ENCODE results near the gene MYL2.
A peak's percentile ranks its signal among the peaks of the same experiment; 100 is the strongest.
"Not testable (repeated sequence)": the region's sequence is repeated elsewhere in the genome, so short reads cannot be mapped to it uniquely, and the experiment has no call there.

MYL2 gene, protein sequence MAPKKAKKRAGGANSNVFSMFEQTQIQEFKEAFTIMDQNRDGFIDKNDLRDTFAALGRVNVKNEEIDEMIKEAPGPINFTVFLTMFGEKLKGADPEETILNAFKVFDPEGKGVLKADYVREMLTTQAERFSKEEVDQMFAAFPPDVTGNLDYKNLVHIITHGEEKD

DNA sequence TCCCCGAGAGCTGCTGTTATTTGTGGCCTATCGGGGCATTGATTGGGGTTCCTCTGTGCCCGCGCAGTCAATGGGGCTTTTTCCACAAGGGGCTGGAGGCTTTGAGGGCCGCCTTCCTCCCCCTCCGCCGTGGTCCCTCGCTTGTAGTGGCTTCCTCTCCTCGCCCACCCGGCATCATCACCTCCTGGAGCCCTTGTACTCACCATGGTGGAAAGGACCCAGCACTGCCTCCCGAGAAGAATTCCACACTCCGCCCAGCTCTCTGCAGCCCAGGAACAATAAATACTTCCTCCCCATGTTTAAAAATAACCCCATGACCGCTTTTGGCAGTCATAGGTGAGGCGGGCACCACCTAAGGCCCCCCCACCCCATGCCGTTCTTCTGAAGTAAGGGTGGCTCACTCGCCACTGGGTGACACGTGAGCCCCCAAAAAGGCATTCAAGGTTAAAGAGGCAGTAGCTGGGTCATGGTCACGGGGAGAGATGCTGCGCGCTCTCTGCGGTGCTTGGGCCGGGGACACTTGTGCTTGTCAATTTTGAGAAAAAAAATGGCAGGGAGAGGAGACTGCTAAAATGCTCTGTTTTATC is at the start of gene MYL2:
TSS of gene MYL2 (minus strand) at position 256 of the 587 bp plus-strand sequence. CDS start at position 206, 50 bp downstream.
- DNase-seq (ENCODE audit: low read depth): no peak

DNA sequence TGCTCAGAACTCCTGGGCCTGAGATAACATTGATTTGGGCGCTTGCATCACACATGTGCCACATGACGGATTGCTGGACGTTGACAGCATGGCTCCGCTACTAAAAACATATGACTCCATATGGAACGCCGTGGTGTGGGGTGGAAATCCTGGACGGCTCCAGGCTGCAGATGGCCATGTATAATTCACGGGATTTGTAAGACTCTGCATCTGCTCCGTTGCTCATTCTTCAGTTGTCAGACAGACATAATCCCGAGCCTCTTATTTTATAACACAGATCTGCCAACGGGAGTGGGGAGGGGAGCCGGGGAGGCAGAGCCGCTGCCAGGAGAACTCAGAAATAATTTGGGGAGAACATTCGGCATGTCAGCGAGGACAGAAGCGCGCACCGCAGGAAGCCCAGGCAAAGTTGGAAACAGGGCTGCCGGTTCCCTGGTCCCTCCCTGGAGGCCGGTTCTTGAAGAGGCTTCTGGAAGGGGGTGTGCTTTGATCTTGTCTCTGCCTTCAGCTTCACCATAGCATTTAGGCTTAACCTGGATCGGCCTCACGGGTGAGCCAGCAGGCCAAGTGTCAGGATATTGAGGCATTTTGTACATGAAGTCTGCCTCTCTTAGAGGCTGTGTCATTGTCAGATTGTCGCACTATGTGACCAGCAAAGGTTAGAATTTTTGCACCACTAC is 45.8 kb upstream of the MYL2 start:
- DNase-seq (ENCODE audit: low read depth): no peak

DNA sequence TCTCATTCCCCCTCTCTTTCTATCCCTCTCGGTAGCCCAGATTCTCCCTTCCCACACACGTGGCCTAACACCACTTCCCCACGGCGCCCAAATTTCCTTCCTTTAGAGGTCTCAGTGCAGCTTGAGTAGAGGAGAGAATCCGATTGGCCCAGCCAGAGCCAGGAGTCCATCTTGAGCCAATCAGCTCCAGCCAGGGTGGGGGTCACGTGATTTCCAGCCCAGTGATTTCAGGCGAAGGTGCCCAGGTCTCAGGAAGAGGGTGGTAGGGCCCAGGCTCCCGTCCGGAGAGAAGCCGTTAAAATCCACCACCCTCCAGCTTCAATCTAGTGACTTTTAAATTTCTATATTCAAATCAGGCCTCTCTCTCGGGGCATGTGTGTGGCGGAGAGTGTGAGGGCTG is 45.2 kb upstream of the MYL2 start:
- DNase-seq (ENCODE audit: low read depth): no peak

DNA sequence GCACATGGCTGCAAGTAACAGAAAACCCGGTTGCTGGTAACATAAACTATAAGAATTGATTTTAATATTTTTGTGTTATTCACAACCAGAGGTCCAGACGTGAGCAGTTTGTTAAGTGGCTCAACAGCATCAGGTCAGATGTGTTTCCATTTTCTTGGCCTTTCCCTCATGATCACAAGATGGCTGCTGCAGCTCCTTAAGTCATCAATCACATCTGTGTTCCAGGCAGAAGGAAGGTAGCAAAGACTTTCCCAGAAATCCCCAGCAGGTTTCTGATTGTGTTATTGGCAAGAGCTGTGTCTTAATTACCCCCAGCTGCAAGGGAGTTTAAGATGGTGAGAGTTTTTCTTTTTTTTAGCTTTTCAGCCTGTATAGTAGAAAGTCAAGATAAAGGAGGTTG is 40.4 kb upstream of the MYL2 start:
- no peak for DNase-seq (ENCODE audit: low read depth)

DNA sequence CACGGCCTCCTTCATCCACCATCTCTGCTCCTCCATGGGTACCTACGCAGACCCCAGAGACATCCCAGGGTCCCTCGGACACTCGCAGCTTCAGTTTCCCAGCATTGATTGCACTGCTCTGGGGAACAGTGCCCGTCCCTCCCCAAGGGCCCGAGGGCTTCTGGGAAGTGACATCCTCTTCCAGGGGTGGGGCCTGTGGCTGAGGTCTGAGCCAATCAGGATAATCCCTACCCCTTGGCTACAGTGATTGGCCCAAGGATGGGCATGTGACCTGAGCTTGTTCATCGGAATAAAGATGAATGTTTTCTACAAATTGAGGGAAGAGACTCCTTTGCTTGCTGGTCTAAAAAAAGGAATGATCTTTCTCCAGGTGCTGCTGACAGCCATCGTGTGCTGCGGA is 37.3 kb upstream of the MYL2 start:
- DNase-seq (ENCODE audit: low read depth): no peak

DNA sequence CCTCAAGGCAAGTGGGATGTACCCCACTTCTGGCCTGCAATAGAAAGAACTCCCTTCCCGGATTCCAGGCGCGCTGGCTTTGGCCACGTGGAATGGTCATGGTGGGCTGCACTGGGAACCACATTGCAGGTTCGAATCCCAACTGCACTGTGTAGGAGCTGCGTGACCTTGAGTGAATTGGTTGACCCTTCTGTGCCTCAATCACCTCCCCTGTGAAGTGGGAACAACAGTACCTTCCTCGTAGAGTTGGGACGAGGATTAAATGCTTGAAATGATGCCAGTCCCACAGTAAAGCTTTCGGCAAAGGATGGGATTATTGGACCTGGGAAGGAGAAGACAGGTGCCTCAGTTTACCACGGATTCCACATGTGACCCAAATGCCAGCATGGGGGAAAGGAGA is 36.8 kb upstream of the MYL2 start:
- no peak for DNase-seq (ENCODE audit: low read depth)

DNA sequence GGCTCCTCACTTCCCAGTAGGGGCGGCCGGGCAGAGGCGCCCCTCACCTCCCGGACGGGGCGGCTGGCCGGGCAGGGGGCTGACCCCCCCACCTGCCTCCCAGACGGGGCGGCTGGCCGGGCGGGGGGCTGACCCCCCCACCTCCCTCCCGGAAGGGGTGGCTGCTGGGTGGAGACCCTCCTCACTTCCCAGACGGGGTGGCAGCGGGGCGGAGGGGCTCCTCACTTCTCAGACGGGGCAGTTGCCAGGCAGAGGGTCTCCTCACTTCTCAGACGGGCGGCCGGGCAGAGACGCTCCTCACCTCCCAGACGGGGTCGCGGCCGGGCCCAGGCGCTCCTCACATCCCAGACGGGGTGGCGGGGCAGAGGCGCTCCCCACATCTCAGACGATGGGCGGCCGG is 30.5 kb upstream of the MYL2 start:
- DNase-seq (ENCODE audit: low read depth): not testable (repeated sequence)

DNA sequence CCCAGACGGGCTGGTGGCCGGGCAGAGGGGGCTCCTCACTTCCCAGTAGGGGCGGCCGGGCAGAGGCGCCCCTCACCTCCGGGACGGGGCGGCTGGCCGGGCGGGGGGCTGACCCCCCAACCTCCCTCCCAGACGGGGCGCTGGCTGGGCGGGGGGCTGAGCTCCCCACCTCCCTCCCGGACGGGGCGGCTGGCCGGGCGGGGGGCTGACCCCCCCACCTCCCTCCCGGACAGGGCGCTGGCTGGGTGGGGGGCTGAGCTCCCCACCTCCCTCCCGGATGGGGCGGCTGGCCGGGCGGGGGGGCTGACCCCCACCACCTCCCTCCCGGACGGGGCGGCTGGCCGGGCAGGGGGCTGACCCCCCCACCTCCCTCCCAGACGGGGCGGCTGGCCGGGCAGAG is 30.1 kb upstream of the MYL2 start:
- not testable (repeated sequence) for DNase-seq (ENCODE audit: low read depth)

DNA sequence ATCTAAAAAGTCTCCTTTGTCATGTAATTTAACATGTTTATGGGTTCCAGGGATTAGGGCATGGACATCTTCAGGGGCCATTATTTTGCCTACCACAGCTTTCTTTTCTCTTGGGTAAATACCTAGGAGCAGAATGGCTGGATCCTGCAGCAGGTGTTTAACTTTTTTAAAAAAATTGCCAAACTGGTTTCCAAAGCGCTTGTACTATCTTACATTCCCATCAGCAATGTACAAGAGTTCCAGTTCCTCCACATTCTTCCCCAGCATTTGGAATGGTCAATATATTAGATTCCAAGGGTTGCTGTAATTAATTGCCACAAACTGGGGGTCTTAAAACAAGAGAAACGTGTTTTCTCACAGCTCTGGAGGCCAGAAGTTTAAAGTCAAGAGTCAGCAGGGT is 27.7 kb upstream of the MYL2 start:
- DNase-seq (ENCODE audit: low read depth): no peak

DNA sequence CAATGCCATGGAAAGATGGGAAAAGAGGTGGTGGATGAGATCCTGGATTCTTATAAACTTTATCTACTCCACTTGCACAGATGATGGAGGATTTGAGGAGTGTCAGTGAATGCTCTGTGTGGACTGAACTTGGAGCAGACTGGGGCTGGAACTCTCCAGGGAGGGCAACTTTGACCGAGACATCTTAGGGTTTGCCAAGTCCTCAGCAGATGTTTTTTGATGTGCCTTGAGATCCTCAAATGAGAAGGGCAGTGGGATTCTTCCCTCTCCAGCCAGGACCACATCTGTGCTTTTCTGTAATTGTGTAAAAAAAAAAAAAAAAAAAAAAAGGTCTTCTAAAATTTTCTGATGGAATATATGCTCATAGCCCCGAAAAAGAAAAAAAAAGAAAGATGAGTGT is 23.0 kb upstream of the MYL2 start:
- no peak for DNase-seq (ENCODE audit: low read depth)

DNA sequence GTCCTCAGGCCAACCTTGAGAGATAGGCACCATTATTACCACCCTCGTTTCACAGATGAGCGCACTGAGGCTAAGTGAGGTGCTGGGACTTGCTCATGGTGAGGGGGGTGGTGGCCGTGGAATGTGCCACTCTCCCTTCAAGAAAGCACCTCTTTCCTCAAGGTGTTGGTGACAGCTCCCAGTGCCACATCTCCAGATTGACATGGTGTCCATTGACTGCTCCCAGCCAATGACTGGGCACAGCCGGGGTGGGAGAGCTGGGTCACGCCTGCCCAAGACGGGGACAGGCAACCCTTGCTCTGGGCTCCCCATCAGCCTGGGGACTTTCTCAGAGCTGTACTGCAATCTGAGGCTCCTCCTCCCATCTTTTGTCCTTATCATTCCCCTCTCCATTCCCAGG is 21.0 kb upstream of the MYL2 start:
- no peak for DNase-seq (ENCODE audit: low read depth)

DNA sequence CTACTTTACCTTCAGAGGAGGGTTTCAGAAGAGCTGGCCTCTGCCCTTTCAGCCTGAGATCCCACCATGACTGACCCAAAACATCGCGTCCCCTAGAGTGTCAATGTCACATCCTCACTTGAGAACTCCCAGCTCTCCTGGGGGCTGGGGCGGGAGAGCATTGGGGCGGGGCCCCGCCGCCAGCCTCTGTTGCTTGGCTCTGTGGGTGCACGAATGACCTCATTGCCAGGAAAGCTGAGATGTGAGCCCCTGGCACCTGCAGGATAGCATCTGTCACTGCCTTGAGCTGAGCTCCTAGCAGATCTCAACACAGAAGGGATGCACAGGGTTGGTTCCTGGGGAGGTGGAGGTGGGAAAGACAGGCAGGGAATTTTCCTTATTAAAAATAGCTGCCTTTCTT is 20.6 kb upstream of the MYL2 start:
- DNase-seq (ENCODE audit: low read depth): no peak

DNA sequence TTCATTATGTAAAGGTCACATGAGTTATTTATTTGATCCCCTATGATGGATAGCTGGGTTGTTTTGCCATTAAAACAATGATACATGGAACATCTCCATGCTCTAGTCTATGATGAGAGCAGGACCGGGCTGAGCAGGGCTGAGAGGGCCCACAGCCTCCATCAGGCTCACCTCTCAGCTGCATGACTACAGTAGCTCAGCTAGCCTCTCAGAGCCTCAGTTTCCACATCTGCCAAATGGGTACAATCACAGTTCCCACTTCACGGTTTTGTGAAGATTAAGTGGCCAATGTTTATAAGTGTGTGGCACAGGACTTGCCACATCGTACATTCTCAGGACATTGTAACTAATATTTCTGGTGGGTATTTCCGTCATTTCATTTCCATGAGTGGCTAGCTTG is 19.9 kb upstream of the MYL2 start:
- no peak for DNase-seq (ENCODE audit: low read depth)

DNA sequence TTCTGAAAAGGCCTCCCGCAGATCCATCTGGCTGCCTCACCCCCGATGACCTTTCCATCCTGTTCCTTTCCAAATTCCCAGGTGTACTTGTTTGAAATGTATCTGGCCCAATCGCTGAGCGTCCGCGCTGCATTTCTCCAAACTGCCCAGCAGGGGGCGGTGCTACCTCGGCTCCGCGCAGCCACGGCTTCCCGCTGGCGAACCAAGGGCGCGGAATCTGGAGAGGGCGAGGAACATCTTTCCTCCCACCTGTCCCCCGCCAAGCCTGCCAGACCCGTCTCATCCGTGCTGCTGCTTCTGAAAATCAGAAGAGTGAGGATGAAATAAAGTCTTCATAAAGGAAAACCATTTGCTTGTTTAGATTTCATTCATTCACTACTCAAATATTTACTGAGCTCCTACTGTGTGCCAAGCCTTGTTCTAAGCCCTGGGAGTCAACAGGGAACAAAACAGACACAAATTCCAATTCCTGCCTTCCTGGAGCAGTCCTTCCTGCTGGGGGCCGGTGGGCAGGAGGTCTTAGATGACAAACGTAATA is 16.8 kb upstream of the MYL2 start:
- peak; percentile 30 for DNase-seq (ENCODE audit: low read depth)

DNA sequence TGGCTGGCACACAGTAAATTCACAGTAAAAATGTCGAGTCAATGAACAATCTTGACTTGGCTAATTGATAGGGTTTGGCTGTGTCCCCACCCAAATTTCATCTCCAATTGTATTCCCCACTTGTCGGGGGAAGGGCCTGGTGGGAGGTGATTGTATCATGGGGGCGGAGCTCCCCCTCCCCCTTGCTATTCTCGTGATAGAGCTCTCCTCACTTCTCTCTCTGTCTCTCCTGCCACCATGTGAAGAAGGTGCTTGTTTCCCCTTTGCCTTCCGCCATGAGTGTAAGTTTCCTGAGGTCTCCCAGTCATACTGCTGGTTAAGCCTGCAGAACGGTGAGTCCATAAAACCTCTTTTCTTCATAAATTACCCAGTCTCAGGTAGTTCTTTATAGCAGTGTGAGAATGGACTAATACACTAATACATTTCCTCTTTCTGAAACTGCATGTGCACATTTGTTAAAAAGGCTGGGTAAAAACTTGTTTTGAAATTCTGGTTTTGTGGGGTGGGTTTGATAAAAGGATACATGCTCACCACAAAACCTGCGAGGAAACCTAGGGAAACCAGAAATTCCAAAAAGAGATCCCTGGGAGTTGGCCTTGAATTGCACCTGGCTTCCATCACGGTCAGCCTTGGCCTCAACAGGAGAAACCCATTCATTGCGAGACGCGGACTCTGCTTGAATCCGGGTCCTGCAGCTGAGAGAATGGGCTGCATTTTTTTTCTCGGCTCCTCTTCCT is 16.2 kb upstream of the MYL2 start:
- no peak for DNase-seq (ENCODE audit: low read depth)

DNA sequence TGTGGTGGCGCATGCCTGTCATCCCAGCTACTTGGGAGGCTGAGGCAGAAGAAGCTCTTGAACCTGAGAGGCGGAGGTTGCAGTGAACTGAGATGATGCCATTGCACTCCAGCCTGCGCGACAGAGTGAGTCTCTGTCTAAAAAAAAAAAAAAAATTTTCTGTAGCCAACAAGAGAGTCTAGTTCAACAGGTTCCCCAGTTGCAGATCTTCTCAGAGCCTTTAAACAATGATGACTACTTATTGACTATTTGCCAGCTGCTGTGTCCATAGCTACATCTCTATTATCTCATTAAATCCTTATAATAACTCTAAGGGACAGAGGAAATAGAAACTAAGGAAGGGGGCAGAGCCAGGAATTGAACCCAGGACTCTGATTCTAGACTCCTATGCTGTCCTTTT is 15.2 kb upstream of the MYL2 start:
- no peak for DNase-seq (ENCODE audit: low read depth)

DNA sequence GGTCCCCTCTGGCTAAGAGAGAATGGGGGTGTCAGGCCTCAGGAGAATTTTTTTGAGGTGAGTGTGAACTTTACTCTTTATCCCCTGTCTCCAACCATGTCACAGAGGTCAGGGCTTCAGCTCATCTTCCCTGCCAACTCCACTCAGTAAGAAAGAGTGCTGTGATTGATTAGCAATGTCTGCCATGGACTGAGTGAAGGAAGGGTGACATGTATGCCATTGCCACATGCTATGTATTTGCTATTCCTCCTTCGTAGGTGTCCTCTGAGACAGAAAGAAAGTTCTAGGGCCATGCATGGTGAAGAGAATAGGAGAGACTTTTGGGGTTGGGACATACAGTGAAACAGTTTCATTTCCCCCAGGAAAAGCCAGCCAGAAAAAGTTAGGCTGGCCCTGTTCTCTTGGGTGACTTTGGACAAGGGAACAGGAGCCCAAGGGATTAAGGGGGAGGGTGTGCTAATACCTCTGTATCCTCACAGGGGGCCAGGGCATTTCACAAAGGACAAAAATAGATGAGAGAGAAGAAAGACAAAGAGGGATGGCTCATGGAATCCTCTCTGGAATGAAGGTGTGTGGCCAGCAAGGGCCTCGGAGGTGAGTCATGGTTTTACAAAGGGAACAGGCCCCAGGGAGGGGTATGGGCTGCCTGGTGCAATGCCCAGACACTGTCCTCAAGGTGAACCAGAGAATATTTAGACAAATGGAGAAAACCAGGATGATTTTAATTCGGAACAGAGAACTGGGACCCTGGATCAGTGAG is 13.9 kb upstream of the MYL2 start:
- no peak for DNase-seq (ENCODE audit: low read depth)

DNA sequence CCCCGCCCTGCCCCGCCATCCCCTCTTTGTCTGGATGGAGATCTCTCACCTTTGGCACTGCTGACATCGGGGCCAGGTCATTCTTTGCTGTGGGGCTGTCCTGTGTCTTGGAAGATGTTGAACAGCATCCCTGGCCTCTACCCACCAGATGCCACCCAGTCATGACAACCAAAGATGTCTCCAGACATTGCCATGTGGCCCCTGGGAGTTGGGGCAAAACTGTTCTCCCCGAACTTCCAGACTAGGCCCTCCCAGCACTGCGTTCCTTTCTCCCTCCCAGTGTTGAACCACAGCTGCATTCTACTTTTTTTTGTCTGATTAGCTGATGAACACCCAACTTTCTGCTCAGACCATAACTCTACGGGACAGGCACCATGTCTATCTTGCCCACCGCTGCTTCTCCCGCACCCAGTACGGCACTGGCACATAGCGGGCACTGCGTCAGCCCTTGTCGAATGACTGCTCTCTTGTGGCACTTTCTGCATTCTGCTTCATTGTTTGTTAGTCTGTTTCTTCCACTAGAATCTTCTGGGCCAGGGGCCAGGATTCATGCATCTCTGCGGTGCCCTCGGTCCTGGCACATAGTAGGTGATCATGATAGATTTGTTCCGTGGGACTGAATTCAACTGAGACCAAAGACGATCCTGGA is 13.1 kb upstream of the MYL2 start:
- DNase-seq (ENCODE audit: low read depth): no peak

DNA sequence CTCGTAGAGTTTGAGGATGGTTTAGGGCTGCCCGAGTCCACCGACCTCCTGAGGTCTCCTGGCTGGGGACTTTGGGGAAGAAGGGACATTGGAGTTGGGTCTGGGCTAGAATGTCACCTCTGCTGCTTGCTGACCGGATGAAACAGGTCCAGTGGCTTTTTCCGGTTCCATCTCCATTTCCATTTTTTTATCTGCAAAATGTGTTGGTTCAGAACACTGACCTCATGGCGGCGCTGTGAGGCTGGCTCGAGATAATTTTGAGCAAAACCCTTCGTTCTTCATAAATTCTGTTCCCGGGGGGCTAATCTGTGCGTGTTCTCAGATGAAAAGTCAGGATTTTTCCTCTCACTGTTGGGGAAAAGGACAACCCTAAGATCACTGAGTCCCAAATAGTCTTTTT is 11.7 kb upstream of the MYL2 start:
- no peak for DNase-seq (ENCODE audit: low read depth)

DNA sequence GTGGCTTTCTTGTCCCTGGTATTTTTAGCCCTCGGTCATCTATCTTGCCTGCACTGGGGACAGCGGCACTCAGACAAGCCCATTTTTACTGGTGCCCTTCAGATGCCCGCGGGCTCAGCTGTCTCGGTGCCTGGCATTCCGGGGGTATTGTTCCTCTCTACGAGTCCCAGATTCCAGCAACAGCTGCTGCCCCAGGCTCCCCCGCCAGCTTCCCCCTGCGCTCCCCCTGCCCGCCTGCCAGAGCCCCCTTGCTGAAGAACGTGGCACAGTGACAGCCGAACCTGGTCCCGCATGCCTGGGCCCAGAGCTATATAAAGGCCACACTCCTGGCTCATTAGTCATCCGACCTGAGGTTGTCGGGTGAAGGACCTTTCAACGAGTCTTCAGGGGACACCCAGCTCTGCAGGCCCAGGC is 10.9 kb upstream of the MYL2 start:
- no peak for DNase-seq (ENCODE audit: low read depth)

Data from stimulated activated CD8-positive, alpha-beta memory T cell treated with anti-CD3 and anti-CD28 coated beads, Interleukin-12 subunit alpha, Interleukin-12 subunit beta, amount 100 ng/mL, for 1 hour (primary cell).